ENCODE data around the gene PWWP2B. TPM values are rescaled to one million over a fixed set of nuclear protein-coding genes. Genes with fewer than 3 reads are reported as not detected.

Gene PWWP2B
- total and polyA plus RNA-seq, 2 experiments from 2014 or later = 2.3 to 12.8 TPM

GRCh38 chr10:132461103-132461682, 64.2 kb downstream of the PWWP2B start:
- Mint-ChIP-seq H3K27ac (no peak overlapping the region), H3K4me1 (peaks cover 2% of the 10 kb centered on the region; the same call in 2 of the 3 replicates), H3K4me3 (no peak overlapping the region), H3K9me3 (no peaks in the 10 kb centered on the region), H3K36me3 (ENCODE audit: low read depth) (no peaks in the 10 kb centered on the region), H3K27me3 (ENCODE audit: insufficient read depth, low read depth, poor library complexity) (peaks cover 16% of the 10 kb centered on the region)
- H3K27me3 ChIP-seq (ENCODE audit: insufficient read depth) = no peaks in the 10 kb centered on the region
- H3F3A ChIP-seq (replicated peaks; ENCODE audit: low read depth) = no peaks in the 10 kb centered on the region
- H3K27ac ChIP-seq (ENCODE audit: low read depth) = no peak overlapping the region
- H3K4me3 ChIP-seq = no peak overlapping the region
- no peak overlapping the region for H2AFZ ChIP-seq
- no peaks in the 10 kb centered on the region for H3K4me1 ChIP-seq (ENCODE audit: insufficient read depth)
- H3K36me3 ChIP-seq (ENCODE audit: insufficient read depth) = no peaks in the 10 kb centered on the region
- no peaks in the 10 kb centered on the region for H3K79me2 ChIP-seq (replicated peaks; ENCODE audit: insufficient read depth)
- H3K4me2 ChIP-seq = no peak overlapping the region
- ATAC-seq (no peak), DNase-seq (ENCODE audit: low spot score) (no peak)
- no peak for TF ChIP-seq CTCF (conservative IDR thresholded peaks at IDR 0.05; ENCODE audit: low read depth in 2 of 2)
- H3K9me2 ChIP-seq (ENCODE audit: insufficient read depth) = no peaks in the 10 kb centered on the region
- no peaks in the 10 kb centered on the region for H4K20me1 ChIP-seq (replicated peaks; ENCODE audit: insufficient read depth)

GRCh38 chr10:132461683-132462231, 64.8 kb downstream of the PWWP2B start:
- peaks cover 13% of the 10 kb centered on the region for H3K27me3 Mint-ChIP-seq (ENCODE audit: insufficient read depth, low read depth, poor library complexity)
- H3K79me2 ChIP-seq (replicated peaks; ENCODE audit: insufficient read depth) = no peaks in the 10 kb centered on the region
- no peak overlapping the region for H3K27ac Mint-ChIP-seq
- no peaks in the 10 kb centered on the region for H3K4me1 ChIP-seq (ENCODE audit: insufficient read depth)
- H3K4me1 Mint-ChIP-seq = peaks cover 2% of the 10 kb centered on the region; the same call in 2 of the 3 replicates
- H3K36me3 ChIP-seq (ENCODE audit: insufficient read depth) = no peaks in the 10 kb centered on the region
- H3K36me3 Mint-ChIP-seq (ENCODE audit: low read depth) = no peaks in the 10 kb centered on the region
- no peak overlapping the region for H3K4me3 Mint-ChIP-seq
- no peak overlapping the region for H3K27ac ChIP-seq (ENCODE audit: low read depth)
- H3F3A ChIP-seq (replicated peaks; ENCODE audit: low read depth) = no peaks in the 10 kb centered on the region
- no peaks in the 10 kb centered on the region for H3K27me3 ChIP-seq (ENCODE audit: insufficient read depth)
- ATAC-seq (no peak), DNase-seq (ENCODE audit: low spot score) (no peak)
- H3K4me3 ChIP-seq = no peak overlapping the region
- no peaks in the 10 kb centered on the region for H4K20me1 ChIP-seq (replicated peaks; ENCODE audit: insufficient read depth)
- no peak overlapping the region for H3K4me2 ChIP-seq
- H3K9me3 Mint-ChIP-seq = no peaks in the 10 kb centered on the region
- H3K9me2 ChIP-seq (ENCODE audit: insufficient read depth) = no peaks in the 10 kb centered on the region
- no peak overlapping the region for H2AFZ ChIP-seq
- TF ChIP-seq EZH2 (IDR thresholded peaks at IDR 0.05; ENCODE audit: low read depth, unreplicated experiment) = no peak
- no peak for TF ChIP-seq CREB1 (CRISPR knock-in tag; IDR thresholded peaks at IDR 0.05; ENCODE audit: low read depth)
- TF ChIP-seq POLR2AphosphoS5 (IDR thresholded peaks at IDR 0.05; ENCODE audit: low read depth) = no peak
- TF ChIP-seq ZNF114 (CRISPR knock-in tag; IDR thresholded peaks at IDR 0.05) = no peak
- TF ChIP-seq ZNF462 (CRISPR knock-in tag; IDR thresholded peaks at IDR 0.05) = no peak
- no peak for TF ChIP-seq ETS1 (IDR thresholded peaks at IDR 0.05)
- no peak for TF ChIP-seq REST (IDR thresholded peaks at IDR 0.05; ENCODE audit: unreplicated experiment)
